ENCODE results near the gene TRMT44.

Gene TRMT44

GRCh38 chr4:8475751-8476575 lies 35.4 kb downstream of the TRMT44 start:
- Histone ChIP-seq H3K27me3 (ENCODE audit: insufficient read depth, low read length, poor library complexity) (no peaks in the 10 kb centered on the region), H3K36me3 (ENCODE audit: insufficient read depth, low read length) (peaks cover 27% of the 10 kb centered on the region), H3K79me2 (ENCODE audit: insufficient read depth, low read length) (no peaks in the 10 kb centered on the region), H2AFZ (ENCODE audit: low read depth, low read length) (no peak overlapping the region), H4K20me1 (ENCODE audit: insufficient read depth, low read length) (no peaks in the 10 kb centered on the region), H3K4me2 (ENCODE audit: insufficient read depth, low read length) (no peak overlapping the region), H3K9ac (ENCODE audit: low read depth, low read length) (no peak overlapping the region), H3K9me3 (ENCODE audit: insufficient read depth, low read length, severe bottlenecking) (no peaks in the 10 kb centered on the region), H3K4me3 (ENCODE audit: low read depth in 1 of 2, low read length in 2 of 2) (no peak overlapping the region), H3K4me1 (ENCODE audit: insufficient read depth, low read length) (no peaks in the 10 kb centered on the region), H3K27ac (ENCODE audit: low read length) (no peak overlapping the region)
- no peak for ATAC-seq (ENCODE audit: insufficient read depth, low read depth)
- no peak for DNase-seq
- no peak for TF ChIP-seq EZH2 (IDR thresholded peaks at IDR 0.05; ENCODE audit: borderline replicate concordance, low read depth, low read length, severe bottlenecking)
- TF ChIP-seq, protein P1, sequence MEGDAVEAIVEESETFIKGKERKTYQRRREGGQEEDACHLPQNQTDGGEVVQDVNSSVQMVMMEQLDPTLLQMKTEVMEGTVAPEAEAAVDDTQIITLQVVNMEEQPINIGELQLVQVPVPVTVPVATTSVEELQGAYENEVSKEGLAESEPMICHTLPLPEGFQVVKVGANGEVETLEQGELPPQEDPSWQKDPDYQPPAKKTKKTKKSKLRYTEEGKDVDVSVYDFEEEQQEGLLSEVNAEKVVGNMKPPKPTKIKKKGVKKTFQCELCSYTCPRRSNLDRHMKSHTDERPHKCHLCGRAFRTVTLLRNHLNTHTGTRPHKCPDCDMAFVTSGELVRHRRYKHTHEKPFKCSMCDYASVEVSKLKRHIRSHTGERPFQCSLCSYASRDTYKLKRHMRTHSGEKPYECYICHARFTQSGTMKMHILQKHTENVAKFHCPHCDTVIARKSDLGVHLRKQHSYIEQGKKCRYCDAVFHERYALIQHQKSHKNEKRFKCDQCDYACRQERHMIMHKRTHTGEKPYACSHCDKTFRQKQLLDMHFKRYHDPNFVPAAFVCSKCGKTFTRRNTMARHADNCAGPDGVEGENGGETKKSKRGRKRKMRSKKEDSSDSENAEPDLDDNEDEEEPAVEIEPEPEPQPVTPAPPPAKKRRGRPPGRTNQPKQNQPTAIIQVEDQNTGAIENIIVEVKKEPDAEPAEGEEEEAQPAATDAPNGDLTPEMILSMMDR (IDR thresholded peaks at IDR 0.05; ENCODE audit: borderline replicate concordance, extremely low read depth, low read length, poor library complexity, severe bottlenecking), result no peak

- Histone ChIP-seq H3K9me3 (ENCODE audit: insufficient read depth, low read length, severe bottlenecking) (no peaks in the 10 kb centered on the region), H3K27ac (ENCODE audit: low read length) (no peak overlapping the region), H3K9ac (ENCODE audit: low read depth, low read length) (no peak overlapping the region), H4K20me1 (ENCODE audit: insufficient read depth, low read length) (no peaks in the 10 kb centered on the region), H2AFZ (ENCODE audit: low read depth, low read length) (no peak overlapping the region), H3K4me2 (ENCODE audit: insufficient read depth, low read length) (no peak overlapping the region), H3K36me3 (ENCODE audit: insufficient read depth, low read length) (peaks cover 20% of the 10 kb centered on the region), H3K4me3 (ENCODE audit: low read depth in 1 of 2, low read length in 2 of 2) (no peak overlapping the region), H3K27me3 (ENCODE audit: insufficient read depth, low read length, poor library complexity) (no peaks in the 10 kb centered on the region), H3K4me1 (ENCODE audit: insufficient read depth, low read length) (no peaks in the 10 kb centered on the region), H3K79me2 (ENCODE audit: insufficient read depth, low read length) (no peaks in the 10 kb centered on the region)
- ATAC-seq (ENCODE audit: insufficient read depth, low read depth) (no peak), DNase-seq (no peak)
- no peak for TF ChIP-seq EZH2 (IDR thresholded peaks at IDR 0.05; ENCODE audit: borderline replicate concordance, low read depth, low read length, severe bottlenecking)
- TF ChIP-seq, protein P1 (IDR thresholded peaks at IDR 0.05; ENCODE audit: borderline replicate concordance, extremely low read depth, low read length, poor library complexity, severe bottlenecking), result no peak
Observed at GRCh38 chr4:8477095-8477635, 36.6 kb downstream of the TRMT44 start.

GRCh38 chr4:8477676-8478075 lies 37.1 kb downstream of the TRMT44 start:
- no peak overlapping the region for H3K4me2 ChIP-seq (ENCODE audit: insufficient read depth, low read length)
- no peak for ATAC-seq (ENCODE audit: insufficient read depth, low read depth)
- H3K27ac ChIP-seq (ENCODE audit: low read length), result no peak overlapping the region

More at GRCh38 chr4:8477676-8478075, 37.1 kb downstream of the TRMT44 start:
- no peaks in the 10 kb centered on the region for H4K20me1 ChIP-seq (ENCODE audit: insufficient read depth, low read length)
- TF ChIP-seq EZH2 (IDR thresholded peaks at IDR 0.05; ENCODE audit: borderline replicate concordance, low read depth, low read length, severe bottlenecking), result no peak
- TF ChIP-seq, protein P1 (IDR thresholded peaks at IDR 0.05; ENCODE audit: borderline replicate concordance, extremely low read depth, low read length, poor library complexity, severe bottlenecking), result no peak
- H3K9ac ChIP-seq (ENCODE audit: low read depth, low read length), result no peak overlapping the region
- no peak overlapping the region for H2AFZ ChIP-seq (ENCODE audit: low read depth, low read length)
- no peak overlapping the region for H3K4me3 ChIP-seq (ENCODE audit: low read depth in 1 of 2, low read length in 2 of 2)
- DNase-seq, result no peak
- H3K79me2 ChIP-seq (ENCODE audit: insufficient read depth, low read length), result no peaks in the 10 kb centered on the region
- no peaks in the 10 kb centered on the region for H3K27me3 ChIP-seq (ENCODE audit: insufficient read depth, low read length, poor library complexity)
- H3K4me1 ChIP-seq (ENCODE audit: insufficient read depth, low read length), result no peaks in the 10 kb centered on the region
- peaks cover 20% of the 10 kb centered on the region for H3K36me3 ChIP-seq (ENCODE audit: insufficient read depth, low read length)
- H3K9me3 ChIP-seq (ENCODE audit: insufficient read depth, low read length, severe bottlenecking), result no peaks in the 10 kb centered on the region
